RWPE1 (cell line): ENCODE data around the gene CD19.

Experiments
- CTCF ChIA-PET: fragments of 350-600 bp; sonication (Branson Sonifier 250); formaldehyde crosslinking; extraction: SDS; loops from one replicate; lab custom pipeline; 2021; lab: Yijun Ruan, JAX
- POLR2A ChIA-PET: fragments of 400-600 bp; formaldehyde crosslinking; extraction: SDS; loops from one replicate; lab custom pipeline; 2020; ENCODE audit warnings: antibody characterized with exemption; ENCODE audit not compliant: low non-redundant PET; lab: Yijun Ruan, JAX
- DNase-seq: peaks from one replicate; pipeline ENCODE4 v3.0.0; 2012; ENCODE audit warnings: low spot score
- H3K27ac ChIP-seq: fragments of 450-650 bp; 2 replicates; pipeline ENCODE4 v1.5.1; 2017
- TF ChIP-seq, protein P1 (sequence below): fragments of 450-650 bp; conservative IDR thresholded peaks from 2 replicates; pipeline ENCODE4 v1.5.1; 2017; ENCODE audit warnings: low read depth, mild to moderate bottlenecking

Gene CD19

DNA sequence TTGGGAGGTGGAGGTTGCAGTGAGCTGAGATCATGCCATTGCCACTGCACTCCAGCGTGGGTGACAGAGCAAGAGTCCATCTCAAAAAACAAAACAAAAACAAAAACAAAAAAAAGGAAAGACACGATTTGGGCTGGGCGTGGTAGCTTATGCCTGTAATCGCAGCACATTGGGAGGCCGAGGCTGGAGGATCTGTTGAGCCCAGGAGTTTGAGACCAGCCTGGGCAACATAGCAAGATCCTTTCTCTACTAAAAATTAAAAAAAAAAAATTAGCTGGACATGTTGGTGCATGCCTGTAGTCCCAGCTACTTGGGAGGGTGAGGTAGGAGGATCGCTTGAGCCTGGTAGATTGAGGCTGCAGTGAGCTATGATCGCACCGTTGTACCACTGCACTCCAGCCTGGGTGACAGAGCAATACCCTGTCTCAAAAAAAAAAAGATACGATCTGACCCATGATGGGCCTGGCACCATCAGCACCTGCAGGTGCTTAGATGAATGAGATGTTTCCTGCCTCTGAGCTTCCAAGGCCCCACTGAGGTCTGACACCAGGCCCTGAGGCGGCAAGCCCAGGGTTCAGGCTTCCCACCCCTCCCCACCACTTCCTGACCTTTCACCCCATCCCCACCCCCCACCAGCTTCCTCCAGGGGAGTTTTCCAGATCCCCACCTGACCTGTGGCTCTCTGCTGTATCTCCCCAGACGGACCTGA is 31.7 kb upstream of the CD19 start:
- ChIA-PET CTCF (interaction anchor here (0.6 kb wide), 1 partner anchor 19 kb away, joined by 3 read pairs; no protein-coding TSS in a partner anchor), POLR2A (no interaction called here)
- DNase-seq: no peak
- H3K27ac ChIP-seq: no peak overlapping the region
- TF ChIP-seq, protein P1, sequence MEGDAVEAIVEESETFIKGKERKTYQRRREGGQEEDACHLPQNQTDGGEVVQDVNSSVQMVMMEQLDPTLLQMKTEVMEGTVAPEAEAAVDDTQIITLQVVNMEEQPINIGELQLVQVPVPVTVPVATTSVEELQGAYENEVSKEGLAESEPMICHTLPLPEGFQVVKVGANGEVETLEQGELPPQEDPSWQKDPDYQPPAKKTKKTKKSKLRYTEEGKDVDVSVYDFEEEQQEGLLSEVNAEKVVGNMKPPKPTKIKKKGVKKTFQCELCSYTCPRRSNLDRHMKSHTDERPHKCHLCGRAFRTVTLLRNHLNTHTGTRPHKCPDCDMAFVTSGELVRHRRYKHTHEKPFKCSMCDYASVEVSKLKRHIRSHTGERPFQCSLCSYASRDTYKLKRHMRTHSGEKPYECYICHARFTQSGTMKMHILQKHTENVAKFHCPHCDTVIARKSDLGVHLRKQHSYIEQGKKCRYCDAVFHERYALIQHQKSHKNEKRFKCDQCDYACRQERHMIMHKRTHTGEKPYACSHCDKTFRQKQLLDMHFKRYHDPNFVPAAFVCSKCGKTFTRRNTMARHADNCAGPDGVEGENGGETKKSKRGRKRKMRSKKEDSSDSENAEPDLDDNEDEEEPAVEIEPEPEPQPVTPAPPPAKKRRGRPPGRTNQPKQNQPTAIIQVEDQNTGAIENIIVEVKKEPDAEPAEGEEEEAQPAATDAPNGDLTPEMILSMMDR: no peak

GRCh38 chr16:28900601-28901000 is 31.2 kb upstream of the CD19 start:
- POLR2A ChIA-PET: no interaction called here
- CTCF ChIA-PET: no interaction called here
- no peak for DNase-seq
- H3K27ac ChIP-seq: no peak overlapping the region
- TF ChIP-seq, protein P1: no peak

- ChIA-PET CTCF (no interaction called here), POLR2A (no interaction called here)
- no peak for DNase-seq
- TF ChIP-seq, protein P1: no peak
- H3K27ac ChIP-seq: no peak overlapping the region
Observed at GRCh38 chr16:28901862-28902261, 29.9 kb upstream of the CD19 start.

DNA sequence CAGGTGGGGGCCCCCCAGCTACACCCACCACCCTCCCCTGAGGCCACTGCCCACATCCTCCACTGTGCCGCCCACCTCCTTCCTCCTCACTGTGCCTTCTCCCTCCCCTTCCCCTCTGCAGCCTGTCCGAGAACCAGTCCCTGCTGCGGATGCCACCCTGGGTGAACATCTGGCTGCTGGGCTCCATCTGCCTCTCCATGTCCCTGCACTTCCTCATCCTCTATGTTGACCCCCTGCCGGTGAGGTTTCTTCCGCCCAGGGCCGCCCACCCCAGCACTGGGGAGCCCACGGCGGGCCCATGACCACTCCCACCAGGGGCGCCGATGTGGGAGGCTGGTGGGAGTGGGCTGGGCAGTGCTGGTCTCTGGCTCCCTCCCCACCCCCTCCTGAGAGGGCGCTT is 28.9 kb upstream of the CD19 start:
- ChIA-PET POLR2A (no interaction called here), CTCF (no interaction called here)
- no peak overlapping the region for H3K27ac ChIP-seq
- DNase-seq: no peak
- TF ChIP-seq, protein P1: no peak

DNA sequence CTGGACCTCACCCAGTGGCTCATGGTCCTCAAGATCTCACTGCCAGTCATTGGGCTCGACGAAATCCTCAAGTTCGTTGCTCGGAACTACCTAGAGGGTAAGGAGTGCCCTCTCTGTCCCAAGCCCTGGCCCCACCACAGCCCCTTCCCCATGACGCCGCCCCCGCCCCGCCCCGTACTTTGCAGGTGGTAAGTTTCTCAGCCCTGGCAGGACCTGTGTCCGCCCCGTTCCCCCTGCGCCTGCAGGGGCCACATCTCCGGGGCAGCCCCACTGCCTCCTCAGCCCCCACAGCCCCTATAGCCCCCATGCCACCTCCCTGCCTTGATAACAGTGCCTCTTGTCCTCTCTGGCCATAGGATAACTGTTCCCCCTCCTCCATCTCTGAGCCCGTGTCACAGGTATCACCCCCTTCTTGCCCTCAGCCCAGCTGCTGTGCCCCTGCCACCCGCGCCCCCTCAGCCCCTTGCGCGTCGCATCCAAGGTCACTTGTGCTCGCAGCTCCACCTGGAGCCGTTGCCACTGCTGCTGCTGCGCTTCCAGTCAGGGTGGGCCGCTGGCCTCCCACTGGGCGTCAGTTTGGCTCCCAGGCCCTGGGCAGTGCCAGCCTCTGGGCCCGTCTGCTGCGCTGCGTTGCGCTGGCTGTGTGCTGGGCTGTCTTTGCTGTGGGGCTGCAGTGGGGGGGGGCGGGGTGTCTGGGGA is 28.3 kb upstream of the CD19 start:
- no peak overlapping the region for H3K27ac ChIP-seq
- DNase-seq: no peak
- TF ChIP-seq, protein P1: no peak
- CTCF ChIA-PET: interaction anchor here (0.9 kb wide), 1 partner anchor 20 kb away, joined by 3 read pairs; no protein-coding TSS in a partner anchor
- POLR2A ChIA-PET: no interaction called here

DNA sequence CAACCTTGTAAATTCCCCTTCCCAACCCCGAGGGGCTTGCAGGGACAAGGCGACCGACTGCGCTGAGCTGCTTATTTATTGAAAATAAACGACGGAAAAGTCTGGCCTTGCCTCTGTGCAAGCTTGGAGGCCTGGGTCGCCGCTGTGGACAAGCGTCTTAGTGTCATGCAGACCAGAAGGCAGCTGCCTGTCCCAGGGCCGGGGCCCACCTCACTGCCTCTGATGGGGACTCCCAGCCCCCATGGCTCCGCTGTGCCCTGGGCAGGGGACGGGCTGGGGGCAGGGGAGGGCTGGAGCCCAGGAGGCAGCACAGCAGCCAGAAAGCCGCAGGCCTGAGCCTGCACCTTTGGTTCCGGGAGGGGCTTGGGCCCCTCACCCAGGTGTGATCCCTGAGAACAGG is 27.4 kb upstream of the CD19 start:
- H3K27ac ChIP-seq: no peak overlapping the region
- ChIA-PET CTCF (no interaction called here), POLR2A (no interaction called here)
- TF ChIP-seq, protein P1: no peak
- DNase-seq: no peak
